HS-27A (cell line): Measurements from ENCODE around the gene LUZP4.
A peak's percentile ranks its signal among the peaks of the same experiment; 100 is the strongest.
"Not testable (repeated sequence)": the region's sequence is repeated elsewhere in the genome, so short reads cannot be mapped to it uniquely, and the experiment has no call there.

Source experiments
- DNase-seq: peaks from one replicate; pipeline ENCODE4 v3.0.0-alpha.2; 2012; ENCODE audit warnings: low read depth, missing footprints

The LUZP4 gene, protein sequence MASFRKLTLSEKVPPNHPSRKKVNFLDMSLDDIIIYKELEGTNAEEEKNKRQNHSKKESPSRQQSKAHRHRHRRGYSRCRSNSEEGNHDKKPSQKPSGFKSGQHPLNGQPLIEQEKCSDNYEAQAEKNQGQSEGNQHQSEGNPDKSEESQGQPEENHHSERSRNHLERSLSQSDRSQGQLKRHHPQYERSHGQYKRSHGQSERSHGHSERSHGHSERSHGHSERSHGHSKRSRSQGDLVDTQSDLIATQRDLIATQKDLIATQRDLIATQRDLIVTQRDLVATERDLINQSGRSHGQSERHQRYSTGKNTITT

DNA sequence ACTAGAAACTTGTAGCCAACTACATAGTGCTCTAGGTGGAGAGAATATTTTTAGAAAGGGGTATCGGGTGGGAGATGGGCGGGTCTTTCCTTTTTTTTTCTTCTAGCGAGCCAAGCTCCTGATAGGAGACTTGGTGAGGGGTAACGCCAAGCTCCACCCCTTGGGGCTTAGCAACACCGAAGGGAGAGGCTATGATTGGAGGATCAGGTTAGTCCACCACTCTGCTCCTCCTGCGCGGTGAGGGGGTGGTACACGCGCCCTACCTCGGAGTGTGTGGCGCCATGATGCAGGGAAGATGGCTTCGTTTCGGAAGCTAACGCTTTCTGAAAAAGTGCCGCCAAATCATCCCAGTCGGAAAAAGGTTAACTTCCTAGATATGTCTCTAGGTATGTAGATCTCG is at the start of gene LUZP4:
LUZP4 (plus strand) TSS at position 251 of the 400 bp plus-strand sequence; CDS start at position 296, 45 bp downstream.
- no peak for DNase-seq

DNA sequence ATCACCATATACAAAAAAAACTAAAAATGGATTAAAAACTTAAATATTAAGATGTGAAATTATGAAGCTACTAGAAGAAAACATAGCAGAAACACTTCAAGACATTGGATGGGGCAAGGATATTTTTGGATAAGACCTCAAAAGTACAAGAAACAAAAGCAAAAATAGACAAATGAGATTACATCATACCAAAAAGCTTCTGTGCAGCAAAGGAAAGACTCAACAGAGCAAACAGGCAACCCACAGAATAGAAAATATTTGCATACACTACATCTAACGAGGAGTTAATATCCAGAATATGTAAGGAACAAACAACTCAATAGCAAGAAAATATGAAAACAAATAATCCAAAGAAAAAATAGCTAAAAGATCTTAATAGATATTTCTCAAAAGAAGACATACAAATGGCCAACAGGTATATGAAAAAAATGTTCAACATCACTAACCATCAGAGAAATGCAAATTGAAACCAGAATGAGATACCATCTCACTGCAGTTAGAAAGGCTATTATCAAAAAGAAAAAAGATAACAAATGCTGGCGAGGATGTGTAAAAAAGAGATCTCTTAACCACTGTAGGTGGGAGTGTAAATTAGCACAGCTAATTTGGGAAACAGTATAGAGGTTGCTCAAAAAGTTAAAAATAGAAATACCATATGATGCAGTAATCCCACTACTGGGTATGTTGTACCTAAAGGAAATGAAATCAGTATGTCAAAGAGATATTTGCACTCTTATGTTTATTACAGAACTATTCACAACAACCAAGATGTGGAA is 37.9 kb upstream of the LUZP4 start:
- no peak for DNase-seq

DNA sequence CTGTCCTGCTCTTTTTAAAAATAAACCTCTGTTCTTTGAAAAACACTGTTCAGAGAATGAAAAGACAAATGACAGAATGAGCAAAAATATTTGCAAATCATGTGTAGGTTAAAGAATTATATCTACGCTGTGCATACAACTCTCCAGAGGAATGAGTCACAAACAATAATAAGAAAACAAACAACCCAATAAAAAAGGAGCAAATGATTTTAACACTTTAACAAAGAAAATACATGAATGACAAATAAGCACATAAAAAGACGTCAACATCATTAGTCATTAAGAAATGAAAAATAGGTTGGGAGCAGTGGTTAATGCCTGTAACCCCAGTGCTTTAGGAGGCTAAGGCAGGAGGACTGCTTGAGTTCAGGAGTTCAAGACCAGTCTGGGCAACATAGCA is 34.5 kb upstream of the LUZP4 start:
- no peak for DNase-seq

DNA sequence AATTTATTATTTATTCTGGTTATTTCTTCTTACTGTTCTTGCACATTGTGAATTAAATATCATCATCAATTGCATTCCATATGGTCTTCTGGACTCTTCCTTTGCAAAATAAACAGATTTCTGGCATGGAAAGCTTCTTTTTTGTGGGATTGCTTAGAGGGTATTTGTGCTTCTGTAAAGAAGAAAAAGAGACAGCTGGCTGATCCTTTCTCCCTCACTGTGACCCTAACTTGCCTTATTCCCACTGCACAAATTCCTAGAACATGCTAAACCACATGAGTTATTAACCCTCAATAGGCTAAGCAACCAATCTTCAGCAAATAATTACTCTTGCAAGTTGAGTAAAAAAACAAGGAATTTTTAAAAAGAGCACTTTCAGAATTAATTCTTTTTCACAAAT is 31.8 kb upstream of the LUZP4 start:
- DNase-seq, result no peak

DNA sequence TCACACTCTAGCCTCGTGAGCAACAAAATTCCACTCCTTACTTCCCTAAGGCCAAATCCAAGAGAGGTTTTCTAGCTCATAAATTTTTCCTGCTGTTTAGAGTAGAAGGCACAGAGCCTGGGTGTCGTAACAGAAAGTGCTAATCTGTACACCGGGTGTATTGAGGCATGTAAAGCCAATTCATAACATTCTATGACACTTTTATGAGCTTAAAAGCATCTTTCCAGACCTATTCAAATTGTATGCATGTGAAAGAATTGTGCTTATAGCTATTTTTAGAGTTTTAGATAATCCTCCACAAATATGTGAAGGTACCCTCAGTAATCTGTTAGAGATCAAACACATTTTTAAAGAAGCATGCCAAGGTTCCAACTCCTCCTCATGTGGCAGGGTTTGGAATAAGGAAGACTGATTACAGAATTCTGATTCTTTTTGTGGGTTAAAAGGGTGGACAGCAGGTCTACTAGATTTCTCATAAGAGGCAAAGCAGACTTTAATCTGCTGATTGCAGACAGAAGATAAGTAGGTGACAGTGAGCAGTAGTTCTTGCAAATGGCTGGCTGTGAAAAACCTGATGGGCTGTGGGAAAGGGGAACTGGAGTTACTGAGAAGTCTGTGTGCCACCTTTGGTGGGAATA is 30.2 kb upstream of the LUZP4 start:
- no peak for DNase-seq

DNA sequence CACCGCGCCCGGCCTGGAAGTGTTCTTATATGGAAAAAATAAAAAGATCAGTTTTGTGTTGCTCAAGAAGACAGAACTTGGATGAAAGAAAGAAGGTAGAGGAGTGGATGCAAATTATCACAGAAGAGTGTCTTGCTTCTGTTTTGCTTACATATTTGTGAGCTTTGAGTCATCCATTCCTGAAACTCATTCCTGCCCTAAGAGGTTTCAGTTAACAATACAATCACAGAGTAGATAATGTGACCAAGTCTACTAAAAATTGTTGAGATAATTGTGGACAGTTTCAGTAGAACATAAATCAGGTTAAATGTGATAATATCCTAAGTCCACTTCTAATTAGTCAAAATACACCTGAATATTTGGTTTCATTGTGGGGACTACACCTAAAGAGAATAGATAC is 29.2 kb upstream of the LUZP4 start:
- DNase-seq, result no peak

DNA sequence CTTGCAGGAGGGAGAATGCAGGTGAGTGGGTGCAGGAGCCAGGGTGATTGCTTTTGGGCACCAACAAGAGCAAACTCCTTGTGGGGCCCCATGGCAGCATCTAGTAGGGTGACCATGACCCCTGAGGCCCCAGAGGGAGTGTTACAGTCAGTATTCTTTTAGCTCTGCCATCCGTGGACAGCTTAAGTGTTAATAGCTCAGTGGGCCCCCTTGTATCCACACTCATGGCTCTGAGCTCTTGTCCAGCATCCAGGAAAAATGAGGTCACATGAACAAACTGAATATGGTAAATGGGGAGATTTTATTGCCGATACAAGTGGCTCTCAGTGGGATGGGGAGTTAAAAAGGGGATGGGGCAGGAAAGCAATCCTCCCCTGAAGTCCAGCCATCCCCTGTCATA is 28.4 kb upstream of the LUZP4 start:
- DNase-seq, result no peak

DNA sequence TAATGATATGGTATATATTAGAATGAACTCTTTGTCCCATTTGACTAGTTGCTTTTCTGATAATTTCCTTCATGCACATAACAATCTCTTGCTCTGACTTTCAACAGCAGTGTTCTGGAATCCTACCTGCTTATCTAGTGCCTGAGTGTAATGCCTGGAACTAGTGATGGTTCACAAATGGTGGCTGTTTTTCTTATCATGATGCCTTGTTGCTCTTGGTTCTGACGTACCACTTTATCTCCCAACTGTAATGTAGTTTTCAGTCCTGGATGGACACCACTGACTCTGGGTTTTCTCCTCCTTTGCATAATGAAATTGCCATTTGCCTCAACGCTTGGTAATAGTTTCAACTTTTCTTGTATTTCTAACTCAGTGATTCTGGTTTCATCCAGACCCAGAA is 25.5 kb upstream of the LUZP4 start:
- DNase-seq, result no peak

DNA sequence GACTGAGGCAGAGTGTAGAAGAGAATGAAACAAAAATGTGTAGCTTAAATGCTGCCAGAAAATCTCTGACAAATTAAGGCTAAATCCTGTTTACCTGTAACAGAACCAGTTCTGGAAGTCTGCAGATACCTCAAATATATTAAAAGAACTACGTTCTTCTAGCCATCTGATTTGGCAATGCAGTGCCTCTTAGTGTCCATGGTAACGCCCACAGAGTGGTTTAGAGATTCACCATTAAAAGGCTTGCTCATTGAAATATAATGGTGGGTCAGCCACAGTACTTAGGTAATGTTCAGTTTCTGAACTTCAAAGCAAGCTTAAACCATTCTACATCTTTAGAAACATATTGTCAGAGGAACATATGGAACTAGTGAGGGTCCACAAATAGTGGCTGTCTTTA is 23.2 kb upstream of the LUZP4 start:
- no peak for DNase-seq

DNA sequence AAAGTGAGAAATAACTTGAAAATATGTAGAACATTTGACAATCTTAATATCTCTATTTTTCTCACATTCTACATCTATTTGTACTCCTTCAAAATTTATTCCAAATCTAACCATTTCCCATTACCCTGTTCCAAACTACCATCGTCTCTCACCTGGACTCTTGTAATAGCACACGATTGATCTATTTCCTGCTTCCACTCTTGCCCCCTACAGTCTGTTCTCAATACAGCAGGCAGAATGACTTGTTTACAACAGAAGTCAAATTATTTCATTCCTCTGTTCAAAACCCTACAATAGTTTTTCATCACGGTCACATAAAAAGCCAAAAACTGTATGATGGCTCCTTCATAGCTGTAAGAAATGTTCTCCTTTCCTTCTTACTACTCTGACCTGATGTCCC is 21.1 kb upstream of the LUZP4 start:
- no peak for DNase-seq

DNA sequence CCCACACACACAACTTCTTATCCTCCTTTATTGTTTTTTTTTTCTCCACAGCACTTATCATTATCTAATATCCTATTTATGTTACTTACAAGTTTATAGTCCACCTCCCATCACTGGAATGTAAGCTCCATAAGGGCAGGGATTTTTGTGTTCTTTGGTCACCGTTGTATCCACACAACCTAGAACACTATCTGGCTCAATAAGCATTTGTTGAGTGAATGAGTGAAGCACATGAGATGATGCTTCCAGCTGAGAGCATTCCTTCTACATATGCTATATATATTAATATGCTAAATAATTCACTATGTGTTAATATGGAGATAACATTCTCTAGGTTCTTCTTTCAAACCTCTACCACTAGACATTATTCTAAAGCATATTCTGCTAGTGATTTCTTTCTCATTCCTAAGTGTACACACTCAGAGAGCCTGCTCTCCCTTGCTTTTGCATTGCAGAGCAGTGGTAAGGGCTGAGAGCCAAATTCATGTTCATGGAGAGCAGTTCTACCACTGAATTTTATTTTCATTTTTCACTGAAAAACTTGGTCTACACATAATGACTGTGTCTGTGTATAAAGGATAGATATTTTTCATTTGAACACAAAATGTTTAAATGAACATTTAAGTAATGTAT is 20.3 kb upstream of the LUZP4 start:
- no peak for DNase-seq

DNA sequence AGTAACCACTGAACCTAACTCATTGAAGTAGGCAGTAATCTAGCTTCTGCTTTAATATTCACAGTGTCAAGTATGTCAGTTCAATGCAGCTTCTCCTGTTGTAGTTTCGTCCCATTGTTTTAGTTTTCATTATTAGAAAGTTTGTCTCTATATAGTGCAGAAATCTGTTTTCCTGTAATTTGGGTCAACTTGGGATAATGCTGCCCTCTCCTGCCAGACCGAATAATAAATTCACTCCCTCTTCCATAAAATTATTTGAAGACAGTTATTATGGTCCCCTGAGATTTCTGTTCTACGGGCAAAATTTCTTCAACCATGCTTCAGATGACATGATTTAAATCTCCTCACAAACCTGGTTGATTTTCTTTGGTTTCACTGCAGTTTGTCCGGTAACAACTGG is 4.6 kb upstream of the LUZP4 start:
- DNase-seq, result no peak

DNA sequence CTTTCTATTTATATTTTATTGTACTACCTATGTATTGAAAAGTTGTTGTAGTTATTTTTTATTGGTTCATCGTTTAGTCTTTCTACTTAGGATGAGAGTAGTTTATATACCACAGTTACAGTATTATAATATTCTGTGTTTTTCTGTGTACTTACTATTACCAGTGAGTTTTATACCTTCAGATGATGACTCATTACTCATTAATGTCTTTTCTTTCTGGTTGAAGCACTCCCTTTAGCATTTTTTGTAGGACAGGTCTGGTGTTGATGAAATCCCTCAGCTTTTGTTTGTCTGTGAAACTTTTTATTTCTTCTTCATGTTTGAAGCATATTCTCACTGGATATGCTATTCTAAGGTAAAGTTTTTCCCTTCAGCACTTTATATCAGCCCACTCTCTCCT is 7.7 kb downstream of the LUZP4 start:
- no peak for DNase-seq

DNA sequence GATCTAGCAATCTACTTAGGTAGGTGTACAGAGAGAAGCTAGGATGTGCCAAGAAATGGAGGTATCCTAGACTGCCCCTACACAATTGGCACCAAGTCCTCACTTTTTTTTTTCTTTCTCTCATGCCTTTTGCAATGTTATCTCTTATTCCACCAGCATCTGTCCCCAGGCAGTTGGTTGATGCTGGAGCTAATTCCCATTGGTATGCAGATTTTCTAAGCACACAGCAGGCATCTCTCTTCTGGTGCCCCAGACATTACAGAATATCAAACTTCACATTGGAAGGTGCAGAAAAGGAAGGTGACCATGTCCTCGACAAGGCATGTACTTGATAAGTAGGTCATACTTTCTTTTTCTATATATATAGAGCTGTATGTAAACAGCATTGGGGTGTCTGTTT is 21.6 kb downstream of the LUZP4 start:
- DNase-seq, result no peak

DNA sequence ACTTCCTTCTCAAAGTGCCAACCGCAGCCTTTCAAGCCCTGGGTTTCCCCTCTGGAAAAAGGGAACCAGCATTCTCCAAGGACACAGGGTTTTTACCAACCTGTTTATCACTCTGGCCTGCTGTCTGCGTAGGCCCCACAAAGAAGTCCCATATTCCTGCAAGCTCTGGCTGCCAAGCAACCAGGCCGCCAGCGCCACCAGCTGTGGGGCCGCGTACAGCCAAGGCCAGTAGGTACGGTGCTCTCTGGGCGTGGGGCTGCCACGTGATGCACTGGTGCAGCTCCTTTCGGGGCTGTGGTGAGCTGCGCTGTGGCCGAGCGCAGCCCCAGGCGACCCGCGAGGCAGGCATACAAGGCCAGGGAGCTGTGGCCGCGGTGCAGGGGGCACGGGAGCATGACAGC is 22.1 kb downstream of the LUZP4 start:
- no peak for DNase-seq

DNA sequence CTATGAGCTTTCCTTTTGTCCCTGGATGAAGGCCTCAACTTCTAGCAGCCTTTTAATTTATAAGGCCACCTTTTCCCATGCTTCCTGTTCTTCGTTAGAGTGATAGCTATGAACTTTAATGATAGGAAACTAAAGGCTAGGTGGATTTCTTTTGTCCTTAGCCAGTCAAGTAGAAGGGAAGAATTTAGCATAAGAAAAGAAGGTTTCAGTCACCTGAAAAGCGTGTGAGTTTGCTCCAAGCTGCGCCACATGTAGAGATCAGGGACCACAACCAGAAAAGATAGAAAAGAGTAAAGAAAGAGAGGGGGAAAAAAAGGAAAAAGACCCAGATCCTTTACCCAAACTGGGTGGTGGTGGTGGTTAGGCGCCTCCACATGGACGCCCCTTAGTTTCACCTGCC is 28.6 kb downstream of the LUZP4 start:
- no peak for DNase-seq

DNA sequence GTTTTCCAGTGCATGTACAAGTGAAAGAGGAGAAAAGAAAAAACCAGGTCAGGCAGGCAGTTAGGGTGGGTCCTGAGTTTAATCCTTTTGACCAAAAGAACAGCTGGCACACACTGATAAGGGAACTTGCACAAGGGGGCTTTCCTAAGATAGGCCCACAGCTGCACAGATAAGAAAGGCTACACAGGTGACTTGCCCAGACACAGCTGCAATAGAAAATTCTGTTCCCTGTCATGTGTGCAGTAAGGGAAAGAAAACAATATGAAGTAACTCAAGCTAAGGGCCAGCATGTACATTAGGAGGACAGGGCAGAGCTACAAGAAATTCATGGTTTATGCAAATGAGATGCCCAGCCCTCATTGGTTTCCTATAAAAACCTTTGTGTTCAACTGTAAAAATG is 32.9 kb downstream of the LUZP4 start:
- no peak for DNase-seq

DNA sequence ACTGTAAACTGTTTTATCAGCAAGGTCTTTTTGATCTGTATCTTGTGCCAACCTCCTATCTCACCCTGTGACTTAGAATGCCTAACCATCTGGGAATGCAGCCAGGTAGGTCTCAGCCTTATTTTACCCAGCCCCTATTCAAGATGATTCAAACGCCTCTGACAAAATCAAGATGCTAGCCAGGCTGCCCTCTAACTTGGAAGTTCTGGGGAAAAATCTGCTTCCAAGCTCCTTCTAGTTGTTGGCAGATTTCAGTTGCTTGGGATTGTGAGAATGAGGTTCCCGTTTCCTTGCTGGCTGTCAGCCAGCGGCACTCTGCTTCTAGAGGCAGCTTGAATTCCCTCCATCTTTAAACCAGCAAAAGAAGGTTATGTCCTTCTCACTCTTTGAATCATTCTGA is 34.7 kb downstream of the LUZP4 start:
- no peak for DNase-seq

DNA sequence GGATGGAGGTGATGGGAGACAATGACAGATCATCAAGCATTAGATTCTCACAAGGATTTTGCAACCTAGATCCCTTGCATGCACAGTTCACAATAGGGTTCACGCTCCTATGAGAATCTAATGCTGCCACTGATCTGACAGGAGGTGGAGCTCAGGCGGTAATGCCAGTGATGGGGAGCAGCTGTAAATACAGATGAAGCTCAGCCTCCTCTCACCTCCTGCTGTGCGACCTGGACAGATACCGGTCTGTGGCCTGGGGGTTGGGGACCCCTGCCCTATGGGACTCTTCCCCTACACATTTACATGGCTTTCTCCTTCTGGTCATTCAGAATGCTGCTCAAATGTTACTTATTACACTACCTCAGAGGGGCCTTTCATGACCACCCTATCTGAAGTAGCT is 39.8 kb downstream of the LUZP4 start:
- DNase-seq, result not testable (repeated sequence)

DNA sequence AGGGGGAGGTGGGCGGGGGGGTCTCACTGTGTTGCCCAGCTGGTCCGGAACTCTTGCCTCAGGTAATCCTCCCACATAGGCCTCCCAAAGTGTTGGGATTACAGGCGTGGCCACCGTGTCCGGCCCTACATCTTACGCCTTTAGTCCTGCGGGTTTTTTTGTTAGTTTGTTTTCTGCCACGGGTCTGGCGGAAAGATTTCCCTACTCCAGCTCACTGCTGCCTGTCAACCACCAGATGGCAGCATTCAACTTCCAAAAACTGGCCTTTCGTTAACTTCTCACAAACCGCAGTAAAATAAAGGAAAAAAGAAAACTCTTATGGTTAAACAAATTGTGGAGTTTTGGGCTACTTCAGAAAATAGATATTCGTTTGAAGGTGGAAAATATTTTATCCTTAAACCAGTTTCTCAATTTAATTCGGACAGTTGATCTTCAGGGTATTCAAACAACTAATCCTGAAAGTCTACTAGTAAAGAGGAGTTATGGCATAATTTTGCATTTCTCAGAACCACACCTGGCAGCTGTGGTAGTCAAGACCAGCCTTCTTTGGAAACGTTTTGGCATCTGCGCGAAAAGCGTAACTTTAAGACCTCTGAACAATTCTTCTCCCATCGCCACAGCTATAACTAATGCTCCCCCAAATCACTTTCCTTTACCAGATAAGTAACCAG is 41.1 kb downstream of the LUZP4 start:
- DNase-seq, result peak; percentile 33

DNA sequence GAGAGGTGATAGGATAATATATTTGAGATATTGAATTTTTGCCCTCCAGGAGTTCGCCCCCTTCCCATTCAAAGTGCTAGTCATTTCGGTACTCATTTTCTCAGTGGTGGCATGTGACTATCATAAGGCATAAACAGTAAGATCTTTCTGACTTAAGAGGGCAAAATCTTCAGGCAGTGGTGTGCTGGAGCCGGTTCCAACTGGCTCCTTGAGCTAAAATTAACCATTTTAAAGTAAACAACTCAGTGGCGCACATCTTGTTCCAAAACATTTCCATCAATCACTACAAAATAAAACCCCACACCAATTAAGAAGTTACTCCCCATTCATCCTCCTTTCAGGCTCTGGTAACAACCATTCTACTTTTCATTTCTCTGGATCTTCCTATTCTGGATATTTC is 43.3 kb downstream of the LUZP4 start:
- DNase-seq, result no peak

DNA sequence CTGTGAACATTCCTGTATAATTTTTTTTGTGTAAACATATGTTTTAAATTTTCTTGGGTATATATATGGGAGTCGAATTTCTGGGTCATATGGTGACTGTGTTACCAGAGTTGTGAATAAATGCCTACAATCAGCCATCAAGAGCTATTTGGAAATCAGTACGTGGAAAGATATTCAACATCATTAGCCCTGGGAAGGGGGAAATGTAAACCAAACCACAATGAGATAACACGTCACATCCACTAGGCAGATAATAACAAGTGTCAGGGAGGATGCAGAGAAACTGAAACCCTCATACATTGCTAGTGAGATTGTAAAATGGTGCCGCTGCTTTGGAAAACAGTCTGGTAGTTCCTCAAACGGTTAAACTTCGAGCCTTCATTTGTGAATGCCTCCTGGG is 43.9 kb downstream of the LUZP4 start:
- no peak for DNase-seq
